Gastroesophageal sphincter (tissue), 4 donors: ENCODE results near the gene GPR150. TPM values are rescaled to one million over a fixed set of nuclear protein-coding genes. Genes with fewer than 3 reads are reported as not detected.
"Not testable (repeated sequence)": the region's sequence is repeated elsewhere in the genome, so short reads cannot be mapped to it uniquely, and the experiment has no call there.

Experiments used
- ATAC-seq: fragments of 150-250 bp; one replicate; pipeline ENCODE4 v1.9.1; 2016; ENCODE audit warnings: mild to moderate bottlenecking, moderate library complexity
- H3K27ac ChIP-seq, 4 donors: fragments of 200-600 bp; sonication (generic) in 3 of 4; 1 replicate in 3 of 4; 2 replicates in 1 of 4; pipeline ENCODE4 v1.5.1; 2016 to 2019
- H3K27me3 ChIP-seq: fragments of 200-600 bp; sonication (generic); one replicate; pipeline ENCODE4 v1.5.1; 2019
- H3K36me3 ChIP-seq, 2 donors: fragments of 200-600 bp; sonication (generic); one replicate each; pipeline ENCODE4 v1.5.1; 2019; ENCODE audit warnings: control low read depth in 1 of 2
- H3K4me1 ChIP-seq, 3 donors: fragments of 200-600 bp; sonication (generic); 1 replicate in 2 of 3; 2 replicates in 1 of 3; pipeline ENCODE4 v1.5.1; 2016 to 2019; ENCODE audit warnings: control low read depth in 2 of 3
- H3K4me3 ChIP-seq, 2 donors: fragments of 200-600 bp; sonication (generic); one replicate each; pipeline ENCODE4 v1.5.1; 2019; ENCODE audit warnings: mild to moderate bottlenecking in 1 of 2, moderate library complexity in 1 of 2
- H3K9me3 ChIP-seq, 3 donors: fragments of 200-600 bp; sonication (generic); one replicate each; pipeline ENCODE4 v1.5.1; 2017 to 2019; ENCODE audit warnings: control low read depth in 2 of 3
- CTCF ChIP-seq, 4 experiments: fragments of 200-600 bp in 2 of 4; fragments of 450-650 bp in 2 of 4; sonication (generic) in 1 of 4; IDR thresholded peaks; one replicate each; pipeline ENCODE4 v1.5.1; 2017 to 2019; ENCODE audit warnings: antibody characterized with exemption in 4 of 4, mild to moderate bottlenecking in 2 of 4, moderate library complexity in 2 of 4
- EP300 ChIP-seq: sonication (generic); formaldehyde crosslinking; IDR thresholded peaks from one replicate; pipeline ENCODE4 v1.6.1; 2017; ENCODE audit warnings: antibody characterized with exemption, mild to moderate bottlenecking
- POLR2A ChIP-seq, 2 donors: fragments of 450-650 bp; IDR thresholded peaks; one replicate each; pipeline ENCODE4 v1.6.1; 2017; ENCODE audit warnings: antibody characterized with exemption in 2 of 2, mild to moderate bottlenecking in 2 of 2, moderate library complexity in 1 of 2
- POLR2AphosphoS5 ChIP-seq: sonication (generic); formaldehyde crosslinking; IDR thresholded peaks from one replicate; pipeline ENCODE4 v1.6.1; 2017; ENCODE audit warnings: antibody characterized with exemption
- WGBS, 2 donors: methylation state at CpG; one replicate each; pipeline ENCODE4 v1.1.5; 2018; ENCODE audit warnings: low coverage in 1 of 2; 5-methylcytosine and 5-hydroxymethylcytosine counted together
- total RNA-seq, 4 donors: library from RNA; depleted of rRNA; stranded (reverse); fragments of >200 nt; gene quantifications; one replicate each; pipeline ENCODE4 v1.1.0, GENCODE V29; 2016

Gene GPR150
- total RNA-seq, 4 donors from 2014 or later, result 0.31 to 0.39 TPM; not detected in 2

GRCh38 chr5:95631255-95631958 lies 11.5 kb downstream of the GPR150 start:
- Histone ChIP-seq H3K4me3 (no peak overlapping the region), H3K9me3 (no peaks in the 10 kb centered on the region), H3K36me3 (no peaks in the 10 kb centered on the region), H3K4me1 (peaks cover 0 to 9% (median 3%) of the 10 kb centered on the region in 3 donors), H3K27me3 (no peaks in the 10 kb centered on the region), H3K27ac (no peak overlapping the region)
- ATAC-seq, result no peak
- 36 to 50% methylated on average over 2 of the region's 2 CpGs for WGBS, 2 donors
- no peak for TF ChIP-seq CTCF (IDR thresholded peaks at IDR 0.05)
- TF ChIP-seq POLR2AphosphoS5, result no peak
- TF ChIP-seq EP300, result no peak
- no peak for TF ChIP-seq POLR2A (IDR thresholded peaks at IDR 0.05)

GRCh38 chr5:95631991-95632675 lies 12.2 kb downstream of the GPR150 start:
- Histone ChIP-seq H3K27ac (no peak overlapping the region), H3K36me3 (no peaks in the 10 kb centered on the region), H3K27me3 (no peaks in the 10 kb centered on the region), H3K4me3 (no peak overlapping the region), H3K9me3 (no peaks in the 10 kb centered on the region), H3K4me1 (peaks cover 0 to 9% (median 3%) of the 10 kb centered on the region in 3 donors)
- ATAC-seq, result peak; percentile 61
- 86 to 93% methylated on average over 3 to 4 of the region's 4 CpGs for WGBS, 2 donors
- TF ChIP-seq POLR2A (IDR thresholded peaks at IDR 0.05) (no peak), CTCF (IDR thresholded peaks at IDR 0.05) (no peak), EP300 (no peak), POLR2AphosphoS5 (no peak)

- not testable (repeated sequence) for H3K4me1 ChIP-seq, H3K27me3 ChIP-seq, H3K9me3 ChIP-seq, H3K4me3 ChIP-seq, H3K27ac ChIP-seq, ATAC-seq, H3K36me3 ChIP-seq
- 80% methylated on average over 1 of the region's 2 CpGs; no CpG with 5 or more reads in 1 of the 2 donors for WGBS, 2 donors
Observed at GRCh38 chr5:95632942-95633341, 13.1 kb downstream of the GPR150 start.

GRCh38 chr5:95633671-95634070 lies 13.8 kb downstream of the GPR150 start:
- Histone ChIP-seq H3K9me3 (no peaks in the 10 kb centered on the region), H3K4me3 (no peak overlapping the region), H3K27ac (no peak overlapping the region), H3K36me3 (no peaks in the 10 kb centered on the region), H3K4me1 (peaks cover 0 to 9% (median 3%) of the 10 kb centered on the region in 3 donors), H3K27me3 (no peaks in the 10 kb centered on the region)
- no peak for TF ChIP-seq CTCF (IDR thresholded peaks at IDR 0.05)
- no peak for ATAC-seq
- 90% methylated on average over 3 of the region's 3 CpGs; no CpG with 5 or more reads in 1 of the 2 donors for WGBS, 2 donors

- no peaks in the 10 kb centered on the region for H3K27me3 ChIP-seq
- no peak overlapping the region for H3K4me3 ChIP-seq
- ATAC-seq, result no peak
- no peak overlapping the region for H3K27ac ChIP-seq
- 100% methylated on average over 3 of the region's 3 CpGs; no CpG with 5 or more reads in 1 of the 2 donors for WGBS, 2 donors
- peaks cover 0 to 9% (median 3%) of the 10 kb centered on the region in 3 donors for H3K4me1 ChIP-seq
- TF ChIP-seq EP300 (no peak), CTCF (IDR thresholded peaks at IDR 0.05) (no peak), POLR2A (IDR thresholded peaks at IDR 0.05) (no peak), POLR2AphosphoS5 (no peak)
- no peaks in the 10 kb centered on the region for H3K9me3 ChIP-seq
- H3K36me3 ChIP-seq, result no peaks in the 10 kb centered on the region
Observed at GRCh38 chr5:95634081-95634480, 14.2 kb downstream of the GPR150 start.
